Stimulated activated naive CD8-positive, alpha-beta T cell treated with anti-CD3 and anti-CD28 coated beads, Interleukin-15, amount 100 ng/mL, for 72 hours (primary cell): ENCODE data around the gene KPNA3.
"Not testable (repeated sequence)": the region's sequence is repeated elsewhere in the genome, so short reads cannot be mapped to it uniquely, and the experiment has no call there.

Experiments
- ATAC-seq: fragments of 150-1000 bp; cut with Tn5 transposase; 2 replicates; pipeline ENCODE4 v1.10.0; 2021; ENCODE audit warnings: mild to moderate bottlenecking, moderate library complexity
- DNase-seq, 2 donors: peaks; one replicate each; pipeline ENCODE4 v3.0.0; 2021 to 2022
- H3K27ac Mint-ChIP-seq, 2 donors: one replicate each; pipeline ENCODE4 v1.8.0; 2022; ENCODE audit warnings: mild to moderate bottlenecking in 2 of 2, mixed read lengths in 2 of 2, moderate library complexity in 2 of 2
- H3K27me3 Mint-ChIP-seq: one replicate; pipeline ENCODE4 v1.8.0; 2022; ENCODE audit warnings: mixed read lengths
- H3K4me1 Mint-ChIP-seq: one replicate; pipeline ENCODE4 v1.8.0; 2022; ENCODE audit warnings: mild to moderate bottlenecking, mixed read lengths
- H3K4me3 Mint-ChIP-seq, 2 donors: one replicate each; pipeline ENCODE4 v1.8.0; 2022; ENCODE audit warnings: mild to moderate bottlenecking in 2 of 2, mixed read lengths in 2 of 2, moderate library complexity in 1 of 2
- H3K9me3 Mint-ChIP-seq, 2 donors: one replicate each; pipeline ENCODE4 v1.8.0; 2022; ENCODE audit warnings: mixed read lengths in 2 of 2

KPNA3 gene

GRCh38 chr13:49782784-49783183 lies 9.7 kb downstream of the KPNA3 start:
- Mint-ChIP-seq H3K27me3 (no peaks in the 10 kb centered on the region), H3K4me1 (peaks cover 51% of the 10 kb centered on the region), H3K4me3 (no peak overlapping the region), H3K27ac (no peak overlapping the region), H3K9me3 (no peaks in the 10 kb centered on the region)
- no peak for ATAC-seq
- DNase-seq: no peak

DNA sequence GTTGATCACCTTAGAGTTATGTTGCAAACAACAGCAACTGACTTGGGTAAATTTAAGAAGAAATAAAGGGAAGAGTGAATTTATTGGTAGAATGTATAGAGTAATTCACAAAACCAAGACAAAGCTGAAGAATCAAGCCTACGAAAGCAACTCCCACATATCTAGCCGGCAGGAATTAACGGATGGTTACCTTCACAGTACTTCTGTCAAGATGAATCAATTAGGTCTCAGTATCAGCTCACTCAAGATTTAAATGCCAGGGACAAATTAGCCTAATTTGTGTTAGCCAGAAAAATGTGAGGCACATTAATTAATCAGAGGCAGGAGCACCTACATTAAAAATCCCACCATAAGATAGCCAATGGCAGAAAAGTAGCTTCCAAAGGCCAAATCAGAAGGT lies 10.7 kb downstream of the KPNA3 start:
- Mint-ChIP-seq H3K4me1 (peaks cover 56% of the 10 kb centered on the region), H3K4me3 (no peak overlapping the region), H3K27me3 (no peaks in the 10 kb centered on the region), H3K27ac (no peak overlapping the region), H3K9me3 (no peaks in the 10 kb centered on the region)
- no peak for DNase-seq
- ATAC-seq: no peak

DNA sequence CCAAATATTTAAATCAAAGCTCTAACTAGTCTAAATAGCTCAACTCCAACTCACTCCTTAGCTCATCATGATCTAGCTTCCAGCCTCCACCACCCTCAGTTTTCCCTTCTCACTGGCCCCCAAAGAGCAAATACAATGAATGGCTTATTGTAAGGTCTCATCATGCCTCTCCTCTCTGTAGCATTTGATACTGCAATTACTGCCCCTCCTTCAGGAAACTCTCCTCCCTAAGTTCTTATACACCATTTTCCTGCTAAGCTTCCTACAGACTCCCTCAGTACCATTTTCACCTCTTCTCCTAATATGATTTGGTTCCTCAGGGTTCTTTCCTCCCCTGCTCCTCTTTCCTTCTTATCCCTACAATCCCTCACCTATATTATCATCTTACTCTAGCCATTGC lies 12.8 kb downstream of the KPNA3 start:
- no peak for DNase-seq
- ATAC-seq: no peak
- no peaks in the 10 kb centered on the region for H3K9me3 Mint-ChIP-seq
- H3K27ac Mint-ChIP-seq: no peak overlapping the region
- peaks cover 46% of the 10 kb centered on the region for H3K4me1 Mint-ChIP-seq
- H3K4me3 Mint-ChIP-seq: no peak overlapping the region
- H3K27me3 Mint-ChIP-seq: no peaks in the 10 kb centered on the region

DNA sequence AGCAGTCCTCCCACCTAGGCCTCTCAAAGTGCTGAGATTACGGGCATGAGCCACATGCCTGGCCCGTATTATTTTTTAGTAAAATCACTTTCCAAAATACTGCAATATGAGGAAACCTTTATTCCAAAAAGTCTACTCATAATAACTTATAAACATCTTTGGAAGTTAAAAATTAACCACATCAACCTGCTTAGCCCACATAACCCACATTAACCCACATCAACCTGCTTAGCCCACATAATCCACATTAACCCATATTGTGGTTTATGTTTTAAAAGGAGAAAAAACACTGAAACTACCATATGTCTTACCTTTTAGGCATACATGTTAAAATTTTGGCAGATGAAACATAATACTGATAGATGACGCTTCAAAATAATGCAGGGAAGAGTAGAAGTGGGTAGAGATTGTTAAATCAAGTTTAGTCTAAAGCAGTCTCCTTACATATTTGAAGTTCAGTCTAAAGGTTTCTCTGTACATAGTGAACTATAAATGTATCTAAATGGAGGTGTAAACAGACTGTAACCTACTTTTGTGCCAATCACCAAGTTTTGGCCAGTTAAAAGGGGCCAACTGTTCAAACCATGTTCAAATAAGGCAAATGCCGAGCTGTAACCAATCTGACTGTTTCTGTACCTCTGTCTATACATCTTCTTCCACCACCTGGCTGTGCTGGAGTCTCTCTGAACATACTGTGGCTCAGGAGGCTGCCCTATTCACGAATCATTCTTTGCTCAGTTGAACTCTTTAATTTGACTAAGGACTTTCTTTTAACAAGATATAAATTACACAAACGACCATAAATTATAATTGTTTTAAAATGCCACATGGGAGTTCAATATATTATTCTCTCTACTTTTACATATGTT lies 14.5 kb downstream of the KPNA3 start:
- H3K4me1 Mint-ChIP-seq: peaks cover 39% of the 10 kb centered on the region
- no peak overlapping the region for H3K27ac Mint-ChIP-seq
- no peak overlapping the region for H3K4me3 Mint-ChIP-seq
- DNase-seq: no peak
- no peaks in the 10 kb centered on the region for H3K9me3 Mint-ChIP-seq
- peak; percentile 54 for ATAC-seq
- no peaks in the 10 kb centered on the region for H3K27me3 Mint-ChIP-seq

- Mint-ChIP-seq H3K4me1 (peaks cover 39% of the 10 kb centered on the region), H3K27me3 (no peaks in the 10 kb centered on the region), H3K27ac (no peak overlapping the region), H3K4me3 (no peak overlapping the region), H3K9me3 (no peaks in the 10 kb centered on the region)
- ATAC-seq (no peak), DNase-seq (no peak)
These were observed 15.6 kb downstream of the KPNA3 start for GRCh38 chr13:49776871-49777270.

DNA sequence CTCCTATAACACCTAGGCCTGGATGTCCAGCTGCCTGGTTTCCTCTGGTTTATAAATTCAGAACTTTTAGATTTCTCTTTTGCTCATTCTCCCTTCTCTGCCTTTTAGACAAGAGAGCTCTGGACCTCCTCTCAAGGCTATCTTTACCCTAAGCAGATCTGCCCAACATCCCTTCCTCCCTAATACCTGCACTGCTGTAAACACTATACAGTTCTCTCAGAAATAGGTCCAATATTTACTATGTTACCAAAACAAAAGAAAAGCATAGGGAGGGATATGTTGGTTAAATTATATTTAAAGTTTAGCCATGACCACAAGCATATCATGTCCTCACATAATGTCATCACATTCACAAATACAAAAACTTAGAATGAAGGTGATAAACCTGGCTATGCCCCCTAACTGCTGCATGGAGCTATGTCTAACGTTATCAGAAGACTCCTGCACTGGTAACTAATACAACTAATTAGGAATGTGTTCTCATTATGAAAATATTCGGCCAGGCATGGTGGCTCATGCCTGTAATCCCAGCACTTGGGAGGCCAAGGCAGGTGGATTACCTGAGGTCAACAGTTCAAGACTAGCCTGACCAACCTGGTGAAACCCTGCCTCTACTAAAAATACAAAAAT lies 18.0 kb downstream of the KPNA3 start:
- Mint-ChIP-seq H3K4me3 (no peak overlapping the region), H3K4me1 (peaks cover 41% of the 10 kb centered on the region), H3K27ac (no peak overlapping the region), H3K9me3 (no peaks in the 10 kb centered on the region), H3K27me3 (no peaks in the 10 kb centered on the region)
- no peak for ATAC-seq
- no peak for DNase-seq

DNA sequence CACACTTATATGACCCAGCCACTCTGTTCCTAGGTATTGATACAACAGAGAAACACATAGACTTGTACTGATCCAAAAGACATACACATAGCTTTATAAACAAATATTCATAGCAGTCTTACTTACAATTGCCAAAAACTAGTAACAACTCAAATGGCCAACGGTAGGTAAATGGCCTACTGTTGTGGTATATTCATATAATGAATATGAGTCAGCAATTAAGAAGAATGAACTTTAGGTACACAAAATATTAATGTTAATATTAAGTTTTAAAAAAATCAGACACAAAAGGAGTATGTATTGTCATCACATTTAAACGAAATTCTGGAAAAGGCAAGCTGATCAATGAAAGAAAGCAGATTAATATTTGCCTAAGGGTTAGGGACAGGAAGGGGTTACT lies 19.7 kb downstream of the KPNA3 start:
- ATAC-seq: no peak
- no peak for DNase-seq
- H3K4me3 Mint-ChIP-seq: no peak overlapping the region
- H3K27ac Mint-ChIP-seq: no peak overlapping the region
- no peaks in the 10 kb centered on the region for H3K9me3 Mint-ChIP-seq
- H3K27me3 Mint-ChIP-seq: no peaks in the 10 kb centered on the region
- peaks cover 36% of the 10 kb centered on the region for H3K4me1 Mint-ChIP-seq

- not testable (repeated sequence) for DNase-seq, ATAC-seq, H3K4me3 Mint-ChIP-seq, H3K27ac Mint-ChIP-seq, H3K27me3 Mint-ChIP-seq
- H3K9me3 Mint-ChIP-seq: peaks cover 6 to 11% of the 10 kb centered on the region in 2 donors
- peaks cover 27% of the 10 kb centered on the region for H3K4me1 Mint-ChIP-seq
These were observed 30.7 kb downstream of the KPNA3 start for GRCh38 chr13:49761811-49762210.

DNA sequence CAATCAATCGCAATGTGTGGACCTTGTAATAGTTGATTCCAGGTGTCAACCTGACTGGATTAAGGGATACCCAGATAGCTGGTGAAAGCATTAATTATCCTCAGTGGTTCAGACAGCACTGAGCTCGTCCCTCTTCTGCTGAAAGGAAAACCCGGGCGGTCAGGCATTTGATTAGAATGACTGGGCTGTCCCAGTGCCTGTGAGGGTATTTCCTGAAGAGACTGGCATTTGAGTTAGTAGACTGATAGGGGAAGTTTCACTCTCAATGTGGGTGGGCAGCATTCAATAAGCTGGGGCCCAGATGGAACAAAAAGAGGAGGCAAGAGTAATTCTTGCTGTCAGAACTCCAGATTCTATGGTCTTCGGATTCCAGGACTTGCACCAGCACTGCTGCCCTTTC lies 31.9 kb downstream of the KPNA3 start:
- ATAC-seq (no peak), DNase-seq (no peak)
- H3K27ac Mint-ChIP-seq: no peak overlapping the region
- H3K27me3 Mint-ChIP-seq: no peaks in the 10 kb centered on the region
- H3K4me1 Mint-ChIP-seq: peaks cover 27% of the 10 kb centered on the region
- peaks cover 6 to 11% of the 10 kb centered on the region in 2 donors for H3K9me3 Mint-ChIP-seq
- H3K4me3 Mint-ChIP-seq: no peak overlapping the region

DNA sequence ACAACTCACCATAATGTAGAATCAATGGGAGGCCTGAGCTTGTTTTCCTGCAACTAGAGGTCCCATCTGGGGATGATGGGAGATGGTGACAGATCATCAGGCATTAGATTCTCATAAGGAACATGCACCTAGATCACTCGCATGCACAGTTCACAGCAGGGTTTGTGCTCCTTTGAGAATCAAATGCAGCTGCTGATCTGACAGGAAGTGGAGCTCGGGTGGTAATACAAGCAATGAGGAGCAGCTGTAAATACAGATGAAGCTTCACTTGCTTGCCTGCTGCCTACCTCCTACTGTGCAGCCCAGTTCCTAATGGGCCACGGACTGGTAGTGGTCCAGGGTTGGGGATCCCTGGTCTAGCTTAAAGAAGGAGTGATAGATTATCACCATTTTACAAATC lies 33.0 kb downstream of the KPNA3 start:
- peaks cover 6% of the 10 kb centered on the region in 2 donors for H3K9me3 Mint-ChIP-seq
- peak overlapping the region in 1 of 2 donors; percentile 39 for H3K27ac Mint-ChIP-seq
- peaks cover 36% of the 10 kb centered on the region for H3K4me1 Mint-ChIP-seq
- DNase-seq: no peak
- no peak overlapping the region for H3K4me3 Mint-ChIP-seq
- no peaks in the 10 kb centered on the region for H3K27me3 Mint-ChIP-seq
- ATAC-seq: no peak

GRCh38 chr13:49756263-49756662 lies 36.2 kb downstream of the KPNA3 start:
- peaks cover 50% of the 10 kb centered on the region for H3K4me1 Mint-ChIP-seq
- H3K27ac Mint-ChIP-seq: no peak overlapping the region
- no peak overlapping the region for H3K4me3 Mint-ChIP-seq
- H3K9me3 Mint-ChIP-seq: no peaks in the 10 kb centered on the region
- ATAC-seq (no peak), DNase-seq (no peak)
- H3K27me3 Mint-ChIP-seq: no peaks in the 10 kb centered on the region

GRCh38 chr13:49754146-49754545 lies 38.3 kb downstream of the KPNA3 start:
- DNase-seq (no peak), ATAC-seq (no peak)
- H3K4me3 Mint-ChIP-seq: no peak overlapping the region
- no peak overlapping the region for H3K27ac Mint-ChIP-seq
- H3K27me3 Mint-ChIP-seq: no peaks in the 10 kb centered on the region
- no peaks in the 10 kb centered on the region for H3K9me3 Mint-ChIP-seq
- peaks cover 33% of the 10 kb centered on the region for H3K4me1 Mint-ChIP-seq

DNA sequence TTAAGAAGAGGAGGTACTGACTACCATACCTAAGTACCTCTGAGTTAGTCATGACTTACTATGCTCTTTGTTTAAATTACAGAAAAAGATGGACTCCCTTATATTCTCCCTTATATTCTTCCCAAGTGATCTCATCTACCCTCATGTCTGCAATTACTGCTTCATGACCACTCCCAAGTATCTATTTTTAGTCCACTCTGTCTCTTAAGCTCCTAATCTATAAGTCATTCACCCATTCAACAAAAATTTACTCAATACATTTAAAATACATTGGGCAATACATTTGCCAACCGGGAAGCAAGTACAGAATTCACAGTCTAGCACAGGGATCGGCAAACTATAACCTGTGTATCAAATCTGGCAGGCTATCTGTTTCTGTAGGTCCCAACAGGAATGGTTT lies 42.6 kb downstream of the KPNA3 start:
- no peak for ATAC-seq
- Mint-ChIP-seq H3K9me3 (no peaks in the 10 kb centered on the region), H3K27me3 (no peaks in the 10 kb centered on the region), H3K27ac (no peak overlapping the region), H3K4me3 (no peak overlapping the region), H3K4me1 (peaks cover 22% of the 10 kb centered on the region)
- DNase-seq: no peak

DNA sequence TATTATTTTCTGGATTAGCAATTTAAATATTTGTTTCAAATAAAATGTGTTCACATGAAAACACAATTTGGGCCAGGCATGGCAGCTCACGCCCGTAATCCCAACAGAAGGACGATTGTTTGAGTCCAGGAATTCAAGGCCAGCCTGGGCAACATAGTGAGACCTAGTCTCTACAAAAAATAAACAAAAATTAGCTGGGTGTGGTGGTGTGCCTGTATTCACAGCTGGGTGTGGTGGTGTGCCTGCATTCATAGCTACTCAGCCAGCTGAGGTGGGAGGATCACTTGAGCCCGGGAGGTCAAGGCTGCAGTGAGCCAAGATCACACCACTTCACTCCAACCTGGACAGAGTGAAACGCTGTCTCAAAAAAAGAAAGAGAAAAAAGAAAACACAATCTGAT lies 46.4 kb downstream of the KPNA3 start:
- Mint-ChIP-seq H3K27ac (no peak overlapping the region), H3K4me1 (peaks cover 2% of the 10 kb centered on the region), H3K27me3 (no peaks in the 10 kb centered on the region), H3K4me3 (no peak overlapping the region), H3K9me3 (no peaks in the 10 kb centered on the region)
- DNase-seq: no peak
- ATAC-seq: no peak

- no peak overlapping the region for H3K4me3 Mint-ChIP-seq
- no peak for DNase-seq
- no peak for ATAC-seq
- H3K4me1 Mint-ChIP-seq: no peaks in the 10 kb centered on the region
- H3K27ac Mint-ChIP-seq: no peak overlapping the region
- H3K27me3 Mint-ChIP-seq: no peaks in the 10 kb centered on the region
- H3K9me3 Mint-ChIP-seq: no peaks in the 10 kb centered on the region
These were observed 51.6 kb downstream of the KPNA3 start for GRCh38 chr13:49740870-49741269.

- H3K4me1 Mint-ChIP-seq: no peaks in the 10 kb centered on the region
- H3K4me3 Mint-ChIP-seq: no peak overlapping the region
- no peak for ATAC-seq
- no peak overlapping the region for H3K27ac Mint-ChIP-seq
- H3K27me3 Mint-ChIP-seq: no peaks in the 10 kb centered on the region
- no peaks in the 10 kb centered on the region for H3K9me3 Mint-ChIP-seq
- no peak for DNase-seq
These were observed 52.8 kb downstream of the KPNA3 start for GRCh38 chr13:49739498-49740187.
